SU-DHL-6 (cell line): ENCODE results near the gene MATCAP1.

ENCODE experiments used
- CTCF ChIP-seq: fragments of 200-600 bp; sonication (generic); IDR thresholded peaks from one replicate; pipeline ENCODE4 v1.5.1; 2017; ENCODE audit warnings: antibody characterized with exemption, mild to moderate bottlenecking, low read length, moderate library complexity; ENCODE audit not compliant: insufficient read depth, poor library complexity, severe bottlenecking
- EZH2phosphoT487 ChIP-seq: fragments of 200-600 bp; sonication (generic), shearing (Covaris generic); conservative IDR thresholded peaks from 2 replicates; pipeline ENCODE4 v1.6.1; 2018; ENCODE audit warnings: mild to moderate bottlenecking, antibody characterized with exemption, low read length, moderate library complexity, mixed read lengths

- TF ChIP-seq CTCF (no peak), EZH2phosphoT487 (no peak)
These were observed 54.3 kb downstream of the MATCAP1 start for GRCh38 chr16:67129422-67129821.
